DND-41 (cell line): ENCODE results near the gene ADK.

Experiments used
- CTCF ChIP-seq: IDR thresholded peaks from 2 replicates; pipeline ENCODE4 v1.5.1; 2012; ENCODE audit warnings: borderline replicate concordance, low read length, moderate library complexity, mild to moderate bottlenecking; ENCODE audit not compliant: poor library complexity, severe bottlenecking; ENCODE audit errors: extremely low read depth
- EZH2 ChIP-seq: IDR thresholded peaks from 3 replicates; pipeline ENCODE4 v1.6.1; 2012; ENCODE audit warnings: borderline replicate concordance, low read depth, mild to moderate bottlenecking, moderate library complexity, low read length, inconsistent platforms; ENCODE audit not compliant: severe bottlenecking

GRCh38 chr10:74600170-74600569 is 449.1 kb downstream of the ADK start:
- no peak for TF ChIP-seq CTCF
- no peak for TF ChIP-seq EZH2
